ENCODE measurements around the gene FYTTD1. TPM values are rescaled to one million over a fixed set of nuclear protein-coding genes. Genes with fewer than 3 reads are reported as not detected.

FYTTD1 gene
- total RNA-seq, 4 donors from 2014 or later, result 57.7 to 111 (median 85.6) TPM

DNA sequence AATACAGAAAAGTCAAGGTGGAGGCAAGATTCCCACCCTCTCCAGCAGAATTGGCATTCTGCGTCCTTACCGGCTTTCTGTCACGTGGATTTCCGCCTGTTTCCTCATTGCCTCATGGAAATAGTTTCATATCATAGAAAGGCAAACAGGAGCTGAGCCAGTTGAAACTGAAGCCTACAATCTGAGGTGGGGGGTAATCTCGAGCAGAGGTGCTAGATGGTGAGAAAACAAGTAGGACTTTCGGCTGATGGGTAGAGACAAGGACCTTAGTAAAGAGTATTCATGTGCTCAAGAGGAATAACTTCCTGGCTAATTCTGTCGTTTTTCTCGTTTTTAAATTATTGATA, 81.3 kb downstream of the FYTTD1 start:
- intact Hi-C loops (cut with DNase I), result no loop called here
- TF ChIP-seq EP300 (IDR thresholded peaks at IDR 0.05) (no peak), POLR2AphosphoS5 (IDR thresholded peaks at IDR 0.05) (no peak)
- DNase-seq (ENCODE audit: extremely low spot score), result no peak
- WGBS, result 94% methylated on average over 8 of the region's 8 CpGs
- Histone ChIP-seq H3K9me3 (no peaks in the 10 kb centered on the region), H3K27me3 (no peaks in the 10 kb centered on the region), H3K36me3 (peaks cover 29 to 95% (median 81%) of the 10 kb centered on the region in 4 donors), H3K4me3 (no peak overlapping the region), H3K27ac (replicated peaks in 1 of 4) (no peak overlapping the region), H3K4me1 (no peaks in the 10 kb centered on the region)

DNA sequence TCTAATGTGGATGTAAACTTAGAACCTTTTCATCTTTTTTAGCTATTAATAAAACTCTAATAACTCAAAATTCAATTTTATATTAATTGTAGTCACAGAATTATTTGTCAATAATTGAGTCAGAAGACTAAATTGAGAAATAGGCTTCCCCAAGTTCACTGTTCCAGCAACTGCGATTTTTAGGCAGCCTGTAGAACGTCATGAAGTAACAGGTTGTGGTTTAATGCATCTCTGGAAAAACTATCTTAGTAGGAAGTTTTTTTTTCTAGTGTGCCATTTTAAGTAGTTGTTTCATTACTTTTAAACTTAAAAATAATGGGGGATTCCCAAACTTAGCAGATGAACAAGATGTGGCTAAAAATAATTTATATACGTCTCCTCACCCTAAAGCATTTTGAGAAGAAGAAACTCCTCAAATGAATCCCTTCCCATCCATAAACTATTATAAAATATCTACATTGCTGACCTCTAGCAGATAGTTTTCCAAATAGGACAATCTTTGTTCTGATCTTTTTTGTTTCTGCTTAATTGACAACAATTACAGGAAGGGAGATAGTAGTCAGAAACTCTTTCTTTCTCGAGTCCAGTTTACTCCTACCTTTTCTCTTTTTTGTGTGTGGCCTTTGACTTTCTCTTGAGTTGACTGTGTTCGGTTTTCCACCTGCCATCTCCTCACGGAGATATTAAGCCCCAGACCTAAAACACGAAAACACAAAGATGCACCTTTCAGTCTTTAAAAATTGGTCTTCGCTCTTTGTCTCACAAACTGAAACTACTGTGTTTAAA, 84.4 kb downstream of the FYTTD1 start:
- H3K9me3 ChIP-seq, result no peaks in the 10 kb centered on the region
- H3K4me3 ChIP-seq, result no peak overlapping the region
- no peak for TF ChIP-seq EP300 (IDR thresholded peaks at IDR 0.05)
- TF ChIP-seq, protein P1, sequence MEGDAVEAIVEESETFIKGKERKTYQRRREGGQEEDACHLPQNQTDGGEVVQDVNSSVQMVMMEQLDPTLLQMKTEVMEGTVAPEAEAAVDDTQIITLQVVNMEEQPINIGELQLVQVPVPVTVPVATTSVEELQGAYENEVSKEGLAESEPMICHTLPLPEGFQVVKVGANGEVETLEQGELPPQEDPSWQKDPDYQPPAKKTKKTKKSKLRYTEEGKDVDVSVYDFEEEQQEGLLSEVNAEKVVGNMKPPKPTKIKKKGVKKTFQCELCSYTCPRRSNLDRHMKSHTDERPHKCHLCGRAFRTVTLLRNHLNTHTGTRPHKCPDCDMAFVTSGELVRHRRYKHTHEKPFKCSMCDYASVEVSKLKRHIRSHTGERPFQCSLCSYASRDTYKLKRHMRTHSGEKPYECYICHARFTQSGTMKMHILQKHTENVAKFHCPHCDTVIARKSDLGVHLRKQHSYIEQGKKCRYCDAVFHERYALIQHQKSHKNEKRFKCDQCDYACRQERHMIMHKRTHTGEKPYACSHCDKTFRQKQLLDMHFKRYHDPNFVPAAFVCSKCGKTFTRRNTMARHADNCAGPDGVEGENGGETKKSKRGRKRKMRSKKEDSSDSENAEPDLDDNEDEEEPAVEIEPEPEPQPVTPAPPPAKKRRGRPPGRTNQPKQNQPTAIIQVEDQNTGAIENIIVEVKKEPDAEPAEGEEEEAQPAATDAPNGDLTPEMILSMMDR (IDR thresholded peaks at IDR 0.05), result no peak
- H3K27me3 ChIP-seq, result no peaks in the 10 kb centered on the region
- WGBS, result 91% methylated on average over 8 of the region's 8 CpGs
- H3K36me3 ChIP-seq, result peaks cover 14 to 92% (median 66%) of the 10 kb centered on the region in 4 donors
- H3K27ac ChIP-seq (replicated peaks in 1 of 4), result no peak overlapping the region
- no peaks in the 10 kb centered on the region for H3K4me1 ChIP-seq
- DNase-seq (ENCODE audit: extremely low spot score), result no peak
- intact Hi-C loops (cut with DNase I), result no loop called here

DNA sequence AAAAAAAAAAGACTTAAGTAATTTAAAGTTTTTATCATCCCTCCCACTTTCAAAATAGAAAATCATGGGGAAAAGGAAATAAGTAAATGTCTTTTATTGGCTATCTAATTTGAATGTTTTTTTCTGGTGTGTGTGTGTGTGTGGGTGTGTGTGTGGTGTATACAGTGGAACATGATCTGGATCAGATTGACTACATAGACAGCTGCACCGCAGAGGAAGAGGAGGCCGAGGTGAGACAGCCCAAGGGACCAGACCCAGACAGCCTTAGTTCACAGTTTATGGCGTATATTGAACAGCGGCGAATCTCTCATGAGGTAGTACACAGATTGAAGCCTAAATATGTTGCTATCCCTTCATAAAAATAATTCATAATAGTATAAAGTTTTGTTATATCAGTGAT, 85.8 kb downstream of the FYTTD1 start:
- 94% methylated on average over 5 of the region's 5 CpGs for WGBS
- Histone ChIP-seq H3K27me3 (no peaks in the 10 kb centered on the region), H3K36me3 (peaks cover 27 to 94% (median 67%) of the 10 kb centered on the region in 4 donors), H3K4me1 (no peaks in the 10 kb centered on the region), H3K9me3 (no peaks in the 10 kb centered on the region), H3K27ac (replicated peaks in 1 of 4) (no peak overlapping the region), H3K4me3 (no peak overlapping the region)
- TF ChIP-seq, protein P1 (IDR thresholded peaks at IDR 0.05), result no peak
- TF ChIP-seq POLR2AphosphoS5 (IDR thresholded peaks at IDR 0.05), result no peak
- no peak for TF ChIP-seq EP300 (IDR thresholded peaks at IDR 0.05)
- no peak for TF ChIP-seq POLR2A (IDR thresholded peaks at IDR 0.05; ENCODE audit: low read depth)
- intact Hi-C loops (cut with DNase I), result no loop called here
- no peak for DNase-seq (ENCODE audit: extremely low spot score)

DNA sequence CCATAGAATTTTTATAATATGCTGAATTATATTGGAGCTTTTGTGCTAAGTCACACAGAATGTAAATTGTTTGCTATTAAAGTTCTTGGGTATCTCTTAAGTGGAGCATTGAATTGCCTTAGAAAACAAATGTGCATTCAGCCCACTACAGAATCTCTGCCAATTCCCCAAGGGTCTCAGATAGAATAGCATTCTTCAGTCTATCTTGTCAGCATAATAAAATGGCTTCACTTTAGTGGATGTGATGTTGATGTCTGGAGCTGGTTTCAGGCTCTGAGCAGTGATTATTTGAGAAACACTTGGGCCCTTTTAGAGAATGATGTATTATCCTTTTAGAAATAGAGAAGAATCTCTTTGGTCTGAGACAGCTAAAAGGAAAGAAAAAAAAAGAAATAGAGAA, 86.6 kb downstream of the FYTTD1 start:
- H3K36me3 ChIP-seq, result peaks cover 34 to 94% (median 68%) of the 10 kb centered on the region in 4 donors
- intact Hi-C loops (cut with DNase I), result no loop called here
- no peak for DNase-seq (ENCODE audit: extremely low spot score)

More for the DNA sequence above, 86.6 kb downstream of the FYTTD1 start:
- TF ChIP-seq EP300 (IDR thresholded peaks at IDR 0.05), result no peak
- no peak for TF ChIP-seq POLR2A (IDR thresholded peaks at IDR 0.05; ENCODE audit: low read depth)
- TF ChIP-seq, protein P1 (IDR thresholded peaks at IDR 0.05), result no peak
- no peak for TF ChIP-seq POLR2AphosphoS5 (IDR thresholded peaks at IDR 0.05)
- Histone ChIP-seq H3K4me3 (no peak overlapping the region), H3K4me1 (no peaks in the 10 kb centered on the region), H3K27ac (replicated peaks in 1 of 4) (no peak overlapping the region), H3K9me3 (no peaks in the 10 kb centered on the region), H3K27me3 (no peaks in the 10 kb centered on the region)

Other genes starting within 250 kb of the FYTTD1 start
- gene BDH1, start 193.9 kb upstream of the FYTTD1 start, total RNA-seq, result 10 to 100 TPM in 3 of 4 donors, 1 to 10 TPM in 1; 9.1 to 18.7 (median 14.6) TPM
- gene RUBCN, start 13.0 kb upstream of the FYTTD1 start, total RNA-seq, result 10 to 100 TPM; 45.7 to 76.7 (median 69.8) TPM
- gene LRCH3, start 41.4 kb downstream of the FYTTD1 start, total RNA-seq, result 100 to 1,000 TPM in 1 of 4 donors, 10 to 100 TPM in 3; 34.6 to 160 (median 55.2) TPM
- 100 to 1,000 TPM; 527 to 724 (median 570) TPM for gene RPL35A, start 200.3 kb downstream of the FYTTD1 start, total RNA-seq
- gene LMLN, start 210.3 kb downstream of the FYTTD1 start, total RNA-seq, result 1 to 10 TPM; 4.1 to 5.5 (median 4.6) TPM